Mucosa of stomach (tissue), 1 donor: ENCODE measurements around the gene PNPO.

Experiments used
- H3K27me3 ChIP-seq: one replicate; pipeline ENCODE4 v1.7.0; 2013; ENCODE audit warnings: mild to moderate bottlenecking, low read length; ENCODE audit not compliant: control insufficient read depth, insufficient read depth
- H3K36me3 ChIP-seq: one replicate; pipeline ENCODE4 v1.7.0; 2013; ENCODE audit warnings: low read length; ENCODE audit not compliant: control insufficient read depth, insufficient read depth
- H3K4me1 ChIP-seq: one replicate; pipeline ENCODE4 v1.7.0; 2013; ENCODE audit warnings: mild to moderate bottlenecking, low read length; ENCODE audit not compliant: control insufficient read depth, insufficient read depth
- H3K4me3 ChIP-seq: one replicate; pipeline ENCODE4 v1.7.0; 2013; ENCODE audit warnings: low read length
- H3K9ac ChIP-seq: one replicate; pipeline ENCODE4 v1.7.0; 2013; ENCODE audit warnings: mild to moderate bottlenecking, low read length, moderate library complexity
- H3K9me3 ChIP-seq: one replicate; pipeline ENCODE4 v1.7.0; 2013; ENCODE audit warnings: mild to moderate bottlenecking, low read length, moderate library complexity; ENCODE audit not compliant: control insufficient read depth
- donor health status: Pancreatic carcinoma.

The PNPO gene

GRCh38 chr17:47998044-47998443, 56.7 kb downstream of the PNPO start:
- Histone ChIP-seq H3K4me1 (peaks cover 9% of the 10 kb centered on the region), H3K4me3 (no peak overlapping the region), H3K36me3 (no peaks in the 10 kb centered on the region), H3K9me3 (no peaks in the 10 kb centered on the region), H3K9ac (no peak overlapping the region), H3K27me3 (no peaks in the 10 kb centered on the region)
